CD4-positive, alpha-beta T cell treated with Interleukin-1 beta for 1 hour (primary cell): ENCODE measurements around the gene YPEL5.
A peak's percentile ranks its signal among the peaks of the same experiment; 100 is the strongest.
"Not testable (repeated sequence)": the region's sequence is repeated elsewhere in the genome, so short reads cannot be mapped to it uniquely, and the experiment has no call there.

Experiments
- DNase-seq, 2 donors: peaks; one replicate each; pipeline ENCODE4 v3.0.0-alpha.2; 2020 to 2022

YPEL5 gene

DNA sequence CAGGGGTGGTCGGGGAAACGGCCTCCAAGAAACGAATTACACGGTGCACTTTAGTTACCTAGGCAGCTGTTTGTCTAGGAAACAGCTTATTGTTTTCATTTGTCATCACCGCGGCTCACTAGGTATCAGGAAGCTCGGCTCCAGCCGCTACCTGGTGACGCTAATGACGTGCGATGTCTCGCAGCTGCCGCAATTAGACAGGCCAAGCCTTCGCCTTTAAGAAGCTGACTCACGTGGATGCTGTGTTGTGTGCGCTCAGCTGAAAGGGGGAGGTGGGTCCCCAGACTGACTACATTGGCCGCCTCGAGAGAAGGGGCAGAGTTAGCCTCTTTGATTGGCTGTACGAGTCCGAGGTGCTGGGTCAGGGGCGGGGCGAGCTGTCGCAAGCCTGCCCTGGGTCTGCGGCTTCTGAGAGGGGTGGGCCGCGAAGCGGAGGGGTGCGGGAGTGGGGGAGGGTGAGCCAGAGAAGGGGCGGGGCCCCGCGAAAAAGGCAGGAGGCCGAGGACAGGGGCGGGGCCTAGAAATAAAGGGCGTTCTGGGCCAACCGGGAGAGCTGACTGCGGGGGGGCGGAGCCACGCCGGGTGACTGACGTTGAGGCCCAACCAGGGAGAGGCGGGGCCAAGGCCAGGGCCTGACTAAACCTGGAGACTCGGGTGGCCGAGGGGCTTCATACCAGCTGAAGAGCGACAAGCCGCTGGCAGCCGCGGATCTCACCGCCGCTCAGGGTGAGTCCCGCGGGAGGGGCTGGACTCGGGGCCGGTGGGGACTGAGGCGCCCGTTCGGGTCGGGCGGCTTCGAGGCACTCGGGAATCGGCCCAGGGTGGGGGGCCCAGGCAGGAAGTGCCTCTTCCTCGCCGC, at the start of gene YPEL5:
TSS of gene YPEL5 (plus strand) at position 671 of the 859 bp plus-strand sequence. CDS start 9,645 bp downstream, outside the sequence.
- DNase-seq: peak; percentile 100

DNA sequence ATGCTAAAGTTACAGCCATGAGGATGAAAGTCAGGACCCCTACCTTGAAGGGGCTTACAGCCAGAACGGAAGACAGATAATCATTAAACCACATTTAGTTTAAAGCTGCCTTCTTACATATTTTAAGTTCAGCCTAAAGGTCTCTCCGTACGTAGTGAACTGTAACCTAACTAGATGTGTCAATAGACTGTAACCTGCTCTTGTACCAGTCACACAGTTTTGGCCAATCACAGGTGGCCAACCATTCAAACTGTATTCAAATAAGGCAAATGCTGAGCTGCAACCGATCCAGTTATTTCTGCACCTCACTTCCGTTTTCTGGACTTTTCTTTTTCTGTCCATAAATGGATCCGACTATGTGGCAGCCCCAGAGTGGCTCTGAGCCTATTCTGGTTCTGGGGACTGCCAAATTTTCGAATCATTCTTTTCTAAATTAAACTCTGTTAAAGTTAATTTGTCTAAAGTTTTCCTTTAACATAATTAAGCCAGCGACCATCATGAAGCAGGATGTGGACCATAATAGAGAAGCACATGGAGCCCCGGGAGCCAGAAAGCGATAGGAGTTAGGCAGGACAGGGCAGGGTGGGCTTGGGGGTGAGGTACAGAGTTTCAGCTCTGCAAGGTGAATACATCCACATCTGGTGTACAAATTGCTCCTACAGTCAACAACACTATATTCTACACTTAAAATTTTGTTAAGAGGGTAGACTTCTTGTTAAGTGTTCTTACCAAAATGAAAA, 48.4 kb upstream of the YPEL5 start:
- DNase-seq: no peak

DNA sequence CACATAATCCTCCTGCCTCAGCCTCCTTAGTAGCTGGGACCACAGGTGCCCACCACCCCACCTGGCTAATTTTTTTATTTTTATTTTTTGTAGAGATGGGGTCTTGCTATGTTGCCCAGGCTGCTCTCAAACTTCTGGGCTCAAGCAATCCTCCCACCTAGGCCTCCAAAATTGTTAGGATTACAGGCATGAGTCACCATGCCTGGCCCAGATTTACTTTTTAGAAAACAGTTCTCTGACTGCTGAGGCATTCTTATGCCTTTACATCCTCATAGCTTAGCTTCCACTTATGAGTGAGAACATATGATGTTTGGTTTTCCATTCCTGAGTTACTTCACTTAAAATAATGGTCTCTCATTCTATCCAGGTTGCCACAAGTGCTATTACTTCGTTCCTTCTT, 47.4 kb upstream of the YPEL5 start:
- DNase-seq: not testable (repeated sequence)

DNA sequence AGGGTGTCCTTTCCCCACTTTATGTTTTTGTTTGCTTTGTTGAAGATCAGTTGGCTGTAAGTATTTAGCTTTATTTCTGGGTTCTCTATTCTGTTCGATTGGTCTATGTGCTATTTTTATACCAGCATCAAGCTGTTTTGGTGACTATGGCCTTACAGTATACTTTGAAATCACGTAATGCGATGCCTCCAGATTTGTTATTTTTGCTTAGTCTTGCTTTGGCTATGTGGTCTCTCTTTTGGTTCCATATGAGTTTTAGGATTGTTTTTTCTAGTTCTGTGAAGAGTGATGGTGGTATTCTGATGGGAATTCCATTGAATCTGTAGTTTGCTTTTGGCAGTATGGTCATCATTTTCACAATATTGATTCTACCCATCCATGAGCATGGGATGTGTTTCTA, 46.1 kb upstream of the YPEL5 start:
- DNase-seq: not testable (repeated sequence)

DNA sequence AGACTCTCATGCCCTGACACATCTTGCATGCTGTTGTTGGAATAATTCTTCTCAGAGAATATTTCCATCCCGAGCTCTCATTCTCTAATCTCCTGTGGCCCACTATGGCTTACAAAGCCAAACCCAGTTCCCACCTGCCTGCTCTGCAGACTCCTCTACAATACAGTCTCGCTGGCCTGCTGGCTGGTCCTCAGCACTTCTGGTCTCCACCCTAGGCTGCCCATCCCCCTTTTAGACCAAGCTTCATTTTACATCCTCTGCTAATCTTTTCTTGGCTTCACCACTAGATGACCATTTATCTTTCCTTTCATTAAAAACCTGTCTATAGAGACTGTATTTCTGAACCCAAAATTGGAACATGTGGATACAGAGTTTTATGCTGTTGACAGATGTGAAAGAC, 42.5 kb upstream of the YPEL5 start:
- no peak for DNase-seq

DNA sequence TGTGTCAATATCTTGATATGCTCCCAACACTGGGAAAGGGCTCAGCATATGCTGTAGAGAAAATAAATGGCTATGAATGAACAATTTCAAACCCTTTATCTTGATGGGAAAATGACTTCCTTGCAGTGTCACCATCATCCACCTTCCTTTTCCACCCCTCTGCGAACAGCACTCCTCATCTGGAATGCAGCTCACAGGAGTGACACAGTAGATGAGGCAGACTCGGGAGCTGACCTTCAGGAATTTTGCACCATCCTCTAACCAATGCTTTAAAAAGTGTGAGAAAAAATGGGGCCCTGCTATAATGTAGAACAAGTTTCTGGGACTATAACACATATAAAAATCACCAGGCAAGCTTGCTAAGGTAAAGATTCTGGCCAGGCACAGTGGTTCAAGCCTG, 41.3 kb upstream of the YPEL5 start:
- no peak for DNase-seq

DNA sequence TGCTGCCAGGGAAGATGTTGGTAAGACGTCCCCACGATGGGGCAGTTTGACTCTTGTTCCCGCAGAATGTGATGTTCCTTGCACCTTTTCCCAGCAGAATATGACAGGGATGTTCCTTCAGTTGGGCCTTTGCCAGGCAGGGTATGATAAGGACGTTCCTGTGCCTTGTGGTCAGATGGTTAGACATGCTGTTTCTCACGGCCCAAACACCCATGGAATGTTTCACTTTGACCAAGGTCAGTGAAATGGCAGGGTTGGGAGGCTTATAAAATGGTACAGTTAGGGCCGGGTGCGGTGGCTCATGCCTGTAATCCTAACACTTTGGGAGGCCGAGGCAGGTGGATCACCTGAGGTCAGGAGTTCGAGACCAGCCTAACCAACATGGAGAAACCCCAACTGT, 40.3 kb upstream of the YPEL5 start:
- no peak for DNase-seq

DNA sequence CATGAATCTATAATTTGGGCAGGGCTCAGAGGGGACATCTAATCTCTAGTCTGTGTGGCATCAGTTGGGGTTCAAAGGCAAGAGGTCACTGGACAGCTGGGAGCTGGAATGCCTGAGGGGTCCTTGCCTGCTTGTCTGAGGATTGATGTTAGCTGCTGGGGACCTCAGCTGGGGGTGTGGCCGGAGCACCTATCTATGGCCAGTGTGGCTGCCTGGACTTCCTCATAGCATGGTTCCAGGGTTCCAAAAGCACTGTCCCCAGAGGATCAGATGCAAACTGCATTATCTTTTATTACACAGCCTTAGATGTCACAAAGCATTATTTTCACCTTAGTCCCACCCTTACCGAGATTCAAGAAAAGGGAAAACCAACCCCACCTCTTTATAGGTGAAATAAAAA, 38.6 kb upstream of the YPEL5 start:
- no peak for DNase-seq

DNA sequence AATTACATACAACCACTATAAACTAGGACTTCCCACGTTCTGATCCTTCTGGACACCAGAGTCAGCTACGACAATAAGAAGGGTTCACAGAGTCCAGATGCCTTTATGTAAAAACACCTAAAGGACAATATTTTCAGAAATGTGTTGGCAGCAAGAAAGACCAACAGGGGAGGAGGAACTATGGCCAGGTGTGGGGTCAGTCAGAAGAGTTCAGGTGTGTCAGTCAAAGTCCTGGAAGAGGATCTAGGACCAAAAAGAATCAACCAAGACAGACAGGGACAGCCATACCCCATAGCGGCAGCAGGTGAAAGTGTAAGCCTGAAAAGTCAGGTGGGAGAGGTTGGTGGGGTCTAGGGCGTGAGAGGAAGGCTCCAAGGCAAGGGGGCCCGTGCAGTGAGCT, 38.0 kb upstream of the YPEL5 start:
- no peak for DNase-seq

DNA sequence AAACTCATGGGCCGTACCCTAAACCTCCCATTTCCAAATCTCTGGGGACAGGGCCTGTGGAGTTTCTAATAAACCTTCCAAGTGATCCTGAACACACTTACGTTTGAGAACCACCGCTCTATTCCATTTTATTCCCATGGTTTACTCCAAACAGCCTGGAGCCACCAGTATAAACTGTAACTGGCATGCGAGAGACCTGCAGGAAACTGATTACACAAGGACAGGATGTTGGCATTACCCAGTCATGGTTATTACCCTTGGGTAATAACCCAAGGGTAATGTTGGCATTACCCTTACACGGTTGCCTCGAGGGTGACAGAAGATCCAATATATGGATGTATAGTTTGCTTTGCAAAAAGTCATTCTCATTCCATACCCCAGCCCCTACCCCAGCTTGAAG, 37.0 kb upstream of the YPEL5 start:
- no peak for DNase-seq

DNA sequence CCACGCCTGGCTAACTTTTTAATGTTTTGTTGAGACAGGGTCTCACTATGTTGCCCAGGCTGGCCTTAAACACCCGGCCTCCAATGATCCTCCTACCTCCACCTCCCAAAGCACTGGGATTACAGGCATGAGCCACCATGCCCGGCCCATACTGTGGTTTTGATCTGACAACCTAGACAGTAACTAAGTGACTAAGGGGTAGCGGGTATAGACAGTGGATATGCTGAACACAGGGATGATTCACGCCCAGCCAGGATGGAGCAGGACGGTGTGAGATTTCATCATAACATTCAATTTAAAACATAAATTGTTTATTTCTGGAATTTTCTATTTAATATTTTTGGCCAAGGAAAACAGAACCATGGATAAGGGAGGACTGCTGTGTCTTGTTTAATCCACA, 36.0 kb upstream of the YPEL5 start:
- no peak for DNase-seq

DNA sequence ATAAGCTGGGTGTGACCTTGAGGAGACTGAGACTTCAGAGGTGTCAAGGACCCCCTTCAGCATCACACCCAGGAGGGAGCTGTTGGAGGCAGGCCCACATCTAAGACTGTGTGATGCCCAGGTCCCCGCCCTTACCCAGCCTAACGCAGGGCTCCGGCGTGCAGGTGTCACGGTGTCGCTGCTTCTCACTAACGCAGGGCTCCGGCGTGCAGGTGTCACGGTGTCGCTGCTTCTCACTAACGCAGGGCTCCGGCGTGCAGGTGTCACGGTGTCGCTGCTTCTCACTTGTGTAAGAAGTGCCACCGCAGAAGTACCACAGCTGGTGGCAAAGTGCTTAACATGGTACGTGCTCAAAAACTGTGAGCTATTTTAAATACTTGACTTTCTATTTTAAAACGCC, 35.6 kb upstream of the YPEL5 start:
- DNase-seq: not testable (repeated sequence)

DNA sequence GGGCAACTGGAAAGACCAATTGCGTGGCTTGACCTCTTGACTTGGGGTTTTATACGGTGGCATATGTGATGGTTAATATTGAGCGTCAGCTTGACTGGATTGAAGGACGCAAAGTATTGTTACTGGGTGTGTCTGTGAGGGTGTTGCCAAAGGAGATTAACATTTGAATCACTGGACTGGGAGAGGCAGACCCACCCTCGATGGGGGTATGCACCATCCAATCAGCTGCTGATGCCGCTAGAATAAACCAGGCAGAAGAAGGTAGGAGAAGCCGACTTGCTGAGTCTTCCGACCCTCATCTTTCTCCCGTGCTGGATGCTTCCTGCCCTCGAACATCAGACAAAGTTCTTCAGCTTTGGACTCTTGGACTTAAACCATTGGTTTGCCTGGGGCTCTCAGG, 34.2 kb upstream of the YPEL5 start:
- no peak for DNase-seq

DNA sequence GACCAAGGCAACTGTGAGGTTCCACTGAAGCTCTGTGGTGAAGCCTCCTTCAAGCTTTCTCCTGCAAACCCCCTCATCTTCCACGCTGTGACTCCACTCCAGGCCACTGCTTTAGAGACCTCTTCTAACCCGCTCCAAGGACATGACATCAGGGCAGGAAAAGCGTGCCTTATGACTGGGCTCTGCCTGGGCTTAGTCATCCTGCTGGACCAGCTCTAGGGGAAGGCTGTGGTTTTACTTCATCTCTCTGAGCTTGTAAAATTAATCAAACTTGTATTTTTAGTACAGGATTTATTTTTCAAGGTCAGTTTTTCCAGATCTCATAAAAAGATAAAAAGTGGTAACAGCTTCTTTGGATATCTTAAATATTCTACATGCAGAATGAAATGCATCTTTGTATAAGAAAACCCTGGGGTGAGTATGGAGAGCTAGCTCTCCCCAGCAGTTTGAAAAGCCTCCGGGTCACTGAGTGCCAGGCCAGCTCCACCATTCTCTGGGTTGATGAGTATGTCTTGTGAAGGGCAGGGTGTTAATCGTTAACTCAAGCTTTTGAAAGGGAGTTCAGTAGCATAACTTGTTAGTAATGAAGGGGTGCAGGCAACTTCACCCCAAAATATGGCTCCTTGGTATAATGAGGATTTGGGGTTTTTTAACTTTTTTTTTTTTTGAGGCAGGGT, 33.1 kb upstream of the YPEL5 start:
- no peak for DNase-seq

DNA sequence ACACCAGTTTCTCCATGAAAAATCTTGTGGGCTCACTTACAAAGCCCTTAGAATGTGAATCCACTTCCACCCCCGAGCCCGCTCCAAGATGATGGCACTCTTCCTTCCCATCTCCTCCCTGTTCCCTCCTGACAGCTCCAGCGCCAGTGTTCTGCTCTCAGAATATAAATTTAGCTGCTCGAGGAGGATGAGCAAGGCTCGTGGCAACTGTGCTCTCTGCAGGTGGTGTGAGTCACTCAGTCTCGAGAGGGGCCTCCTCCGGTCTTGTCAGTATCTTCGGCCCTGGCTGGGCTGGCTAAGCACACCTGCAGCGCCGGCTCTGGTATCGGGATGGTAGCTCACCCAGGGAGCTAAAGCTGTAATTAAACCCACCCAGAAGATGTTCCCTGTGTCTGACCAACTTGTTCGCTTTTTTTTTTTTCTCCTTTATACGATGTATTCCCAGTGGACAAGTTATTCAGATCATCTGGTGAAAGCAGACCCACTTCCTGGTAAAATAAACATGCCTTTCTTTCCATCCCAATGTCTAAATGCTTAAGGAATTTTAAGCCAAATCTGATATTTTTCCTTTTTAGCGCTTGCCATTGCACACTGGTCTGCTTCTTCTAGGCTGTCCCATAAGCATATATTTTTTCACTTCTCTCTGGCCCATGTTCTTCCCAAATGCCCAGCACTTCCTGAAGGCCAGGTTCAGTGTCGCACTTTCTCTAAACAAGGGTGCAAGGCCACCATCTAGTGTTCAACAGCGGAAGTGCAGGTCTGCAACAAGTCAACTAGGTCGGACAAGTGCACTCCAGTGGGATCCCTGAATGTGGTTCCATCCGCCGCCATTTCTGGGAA, 31.4 kb upstream of the YPEL5 start:
- peak; percentile 54 to 65 for DNase-seq

DNA sequence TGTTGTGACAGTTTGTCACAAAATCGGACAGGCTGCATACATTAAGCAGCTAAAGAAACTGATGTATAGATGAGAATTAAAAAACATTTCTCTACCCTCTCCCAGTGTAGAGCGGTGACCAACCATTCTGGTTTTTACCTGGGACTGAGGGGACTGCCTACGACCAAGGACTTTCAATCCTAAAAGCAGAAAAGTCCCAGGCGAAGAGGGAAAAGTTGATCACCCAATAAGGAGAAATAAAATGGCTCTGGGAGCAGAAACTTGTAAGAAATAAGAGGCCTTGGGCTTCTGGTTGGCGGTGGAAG, 30.9 kb upstream of the YPEL5 start:
- DNase-seq: no peak

DNA sequence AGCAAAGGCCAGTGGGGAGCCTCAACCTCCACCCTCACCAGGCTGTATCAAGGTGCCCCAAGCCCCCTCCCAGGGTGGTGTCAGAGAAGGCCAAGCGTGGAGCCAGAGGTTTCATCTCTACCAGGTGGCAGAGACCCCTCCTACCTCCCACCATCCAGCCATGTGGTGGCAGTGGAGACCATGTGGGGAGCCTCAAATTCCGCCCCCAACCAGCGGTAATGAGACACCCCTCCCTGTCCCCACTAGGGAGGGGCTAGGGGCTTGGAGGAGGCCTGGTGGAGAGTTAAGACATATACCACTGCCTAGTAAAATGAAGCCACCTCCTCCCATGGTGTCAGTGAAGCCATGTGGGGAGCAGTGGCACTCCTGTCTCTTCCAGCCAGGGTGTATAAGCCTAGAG, 24.4 kb upstream of the YPEL5 start:
- DNase-seq: no peak

DNA sequence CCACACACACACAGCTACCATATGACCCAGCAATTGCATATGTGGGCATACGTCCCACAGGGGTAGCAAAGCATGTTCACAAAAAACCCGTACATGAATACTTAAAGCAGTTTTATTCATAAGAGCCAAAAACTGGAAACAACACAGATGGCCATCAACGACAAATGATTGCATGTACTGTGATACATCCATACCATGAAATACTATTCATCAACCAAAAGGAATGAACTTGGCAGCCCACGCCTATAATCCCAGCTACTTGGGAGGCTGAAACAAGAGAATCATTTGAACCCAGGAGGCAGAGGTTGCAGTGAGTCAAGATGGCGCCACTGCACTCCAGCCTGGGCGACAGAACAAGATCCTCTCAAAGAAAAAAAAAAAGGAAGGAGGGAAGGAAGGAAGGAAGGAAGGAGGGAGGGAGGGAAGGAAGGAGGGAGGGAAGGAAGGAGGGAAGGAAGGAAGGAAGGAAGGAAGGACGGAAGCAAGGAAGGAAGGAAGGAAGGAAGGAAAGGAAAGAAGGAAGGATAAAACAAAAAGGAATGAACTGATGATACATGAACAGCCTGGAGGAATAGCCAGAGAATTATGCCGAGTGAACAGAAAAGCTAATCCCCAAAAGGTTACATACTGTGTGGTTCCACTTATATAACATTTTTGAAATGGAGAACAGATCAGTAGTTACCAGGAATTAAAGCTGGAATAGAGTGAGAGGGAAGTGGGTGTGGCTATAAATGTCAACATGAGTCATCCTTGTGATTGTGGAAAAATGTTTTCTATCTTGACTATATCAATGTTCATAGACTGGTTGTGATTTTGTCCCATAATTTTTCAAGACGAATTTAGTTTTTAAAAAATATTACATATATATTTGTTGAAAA, 19.6 kb upstream of the YPEL5 start:
- no peak for DNase-seq

DNA sequence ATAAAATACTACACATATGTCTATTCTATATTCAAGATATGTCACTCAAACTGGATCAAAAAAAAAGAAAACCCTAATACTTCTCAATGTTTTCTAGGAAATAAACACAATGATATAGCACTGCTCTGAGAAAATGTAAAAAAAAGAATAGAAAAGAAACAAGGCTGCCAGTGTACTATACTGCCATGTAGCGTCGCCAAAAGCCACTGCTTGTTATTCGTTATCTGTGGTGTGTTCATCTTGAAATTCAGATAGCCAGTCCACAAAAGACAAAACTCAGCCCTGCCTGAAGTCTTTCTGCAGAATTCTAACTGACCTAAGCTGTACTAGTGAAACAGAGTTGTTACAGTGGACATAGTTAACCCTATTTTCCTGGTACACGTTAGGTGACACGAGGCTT, 12.2 kb upstream of the YPEL5 start:
- DNase-seq: no peak

DNA sequence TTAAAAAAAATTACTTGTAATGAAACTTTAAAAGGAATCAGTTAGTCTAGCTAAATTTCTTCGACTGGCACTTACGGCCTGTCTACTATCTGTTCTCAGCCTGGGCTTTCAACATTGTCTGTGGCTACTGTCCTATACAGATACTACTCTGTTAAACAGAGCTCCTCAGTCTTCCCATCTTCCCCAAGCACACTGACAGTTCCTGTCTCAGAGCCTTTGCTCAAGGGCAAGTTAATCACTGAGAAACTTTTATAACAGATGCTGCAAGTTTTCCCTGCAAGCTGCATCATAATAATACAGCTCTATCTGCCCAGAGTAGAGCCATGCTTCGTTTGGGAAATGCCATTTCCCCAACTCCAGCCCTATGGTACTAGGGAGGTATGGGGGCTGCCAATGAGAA, 11.3 kb upstream of the YPEL5 start:
- DNase-seq: no peak

DNA sequence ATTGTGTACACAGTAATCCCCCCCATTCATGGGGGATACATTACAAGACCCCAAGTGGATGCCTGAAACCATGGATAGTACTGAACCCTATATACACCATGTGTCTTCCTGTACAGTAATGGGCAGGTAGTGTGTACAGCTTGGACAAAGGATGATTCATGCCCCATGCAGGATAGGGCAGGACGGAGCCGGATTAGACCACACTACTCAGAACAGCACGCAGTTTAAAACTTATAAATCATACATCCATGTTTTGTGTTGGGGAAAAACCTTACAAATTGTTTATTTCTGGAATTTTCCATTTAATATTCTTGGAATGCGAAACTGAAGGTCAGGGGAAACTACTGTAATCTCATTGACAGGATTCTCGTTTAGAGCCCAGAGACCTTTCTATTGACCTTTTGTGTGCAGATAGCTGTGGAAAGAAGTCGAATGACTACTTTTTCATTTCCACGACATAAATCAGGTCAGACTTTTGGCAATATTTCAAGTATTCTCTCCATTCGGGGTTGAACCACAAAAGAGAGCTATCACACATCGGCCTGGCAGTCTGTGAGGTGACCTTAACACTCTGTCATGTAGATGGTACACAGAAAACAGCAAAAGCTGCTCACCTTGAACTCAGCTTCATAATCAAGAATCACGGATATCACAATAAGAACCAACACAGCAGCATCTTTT, 9.9 kb upstream of the YPEL5 start:
- DNase-seq: no peak
